Inflammatory macrophage treated with lipopolysaccharide for 1 hour (primary cell): Measurements from ENCODE around the gene CEP104.
A peak's percentile ranks its signal among the peaks of the same experiment; 100 is the strongest.
"Not testable (repeated sequence)": the region's sequence is repeated elsewhere in the genome, so short reads cannot be mapped to it uniquely, and the experiment has no call there.

Experiments
- DNase-seq, 2 donors: peaks; one replicate each; pipeline ENCODE4 v3.0.0-alpha.2; 2020 to 2022

Gene CEP104

GRCh38 chr1:3821447-3821846 lies 35.6 kb downstream of the CEP104 start:
- DNase-seq: no peak

- DNase-seq: no peak
Measured at GRCh38 chr1:3821004-3821403, 36.0 kb downstream of the CEP104 start.

- DNase-seq: no peak
Measured at GRCh38 chr1:3820316-3820715, 36.7 kb downstream of the CEP104 start.

GRCh38 chr1:3819771-3820200 lies 37.2 kb downstream of the CEP104 start:
- no peak for DNase-seq

GRCh38 chr1:3817821-3818597 lies 39.0 kb downstream of the CEP104 start:
- no peak for DNase-seq

- DNase-seq: no peak
Measured at GRCh38 chr1:3817138-3817740, 39.8 kb downstream of the CEP104 start.

GRCh38 chr1:3816331-3817137 lies 40.5 kb downstream of the CEP104 start:
- no peak for DNase-seq

- no peak for DNase-seq
Measured at GRCh38 chr1:3814771-3815561, 42.0 kb downstream of the CEP104 start.

GRCh38 chr1:3814065-3814464 lies 42.9 kb downstream of the CEP104 start:
- DNase-seq: no peak

GRCh38 chr1:3811595-3811911 lies 45.5 kb downstream of the CEP104 start:
- peak in 1 of 2 donors; percentile 16 for DNase-seq

GRCh38 chr1:3810149-3810761 lies 46.8 kb downstream of the CEP104 start:
- DNase-seq: not testable (repeated sequence)

- no peak for DNase-seq
Measured at GRCh38 chr1:3809680-3810079, 47.3 kb downstream of the CEP104 start.

- no peak for DNase-seq
Measured at GRCh38 chr1:3807769-3808168, 49.2 kb downstream of the CEP104 start.

- no peak for DNase-seq
Measured at GRCh38 chr1:3805038-3805437, 52.0 kb downstream of the CEP104 start.

GRCh38 chr1:3804627-3804944 lies 52.4 kb downstream of the CEP104 start:
- DNase-seq: not testable (repeated sequence)

- no peak for DNase-seq
Measured at GRCh38 chr1:3803905-3804626, 52.9 kb downstream of the CEP104 start.

GRCh38 chr1:3800795-3801194 lies 56.2 kb downstream of the CEP104 start:
- DNase-seq: not testable (repeated sequence)

GRCh38 chr1:3799976-3800685 lies 56.9 kb downstream of the CEP104 start:
- DNase-seq: peak; percentile 15 to 84

- peak; percentile 85 to 91 for DNase-seq
Measured at GRCh38 chr1:3796215-3797061, 60.6 kb downstream of the CEP104 start, which contains the start of gene LRRC47. Gene LRRC47 (minus strand): TSS chr1:3796498. CDS start chr1:3796476, 22 bp downstream.
